ENCODE results near the gene TNFRSF9.

The TNFRSF9 gene

GRCh38 chr1:7943251-7943650, 2.6 kb upstream of the TNFRSF9 start:
- Histone ChIP-seq H3K4me1 (ENCODE audit: insufficient read depth, poor library complexity, severe bottlenecking) (peaks cover 9% of the 10 kb centered on the region), H3K9me3 (ENCODE audit: severe bottlenecking) (no peaks in the 10 kb centered on the region), H3K4me3 (ENCODE audit: severe bottlenecking) (no peak overlapping the region), H3K36me3 (ENCODE audit: low read depth) (no peaks in the 10 kb centered on the region), H3K27me3 (ENCODE audit: insufficient read depth, poor library complexity, severe bottlenecking) (peaks cover 13% of the 10 kb centered on the region), H3K27ac (ENCODE audit: poor library complexity, severe bottlenecking) (no peak overlapping the region)
- DNase-seq (ENCODE audit: low spot score) (no peak), ATAC-seq (ENCODE audit: low read depth) (no peak)
- TF ChIP-seq CTCF (IDR thresholded peaks at IDR 0.05; ENCODE audit: poor library complexity, severe bottlenecking): no peak

GRCh38 chr1:7942214-7942921, 1.7 kb upstream of the TNFRSF9 start:
- DNase-seq (ENCODE audit: low spot score): no peak
- Histone ChIP-seq H3K36me3 (ENCODE audit: low read depth) (no peaks in the 10 kb centered on the region), H3K4me3 (ENCODE audit: severe bottlenecking) (no peak overlapping the region), H3K4me1 (ENCODE audit: insufficient read depth, poor library complexity, severe bottlenecking) (peaks cover 9% of the 10 kb centered on the region), H3K9me3 (ENCODE audit: severe bottlenecking) (no peaks in the 10 kb centered on the region), H3K27ac (ENCODE audit: poor library complexity, severe bottlenecking) (no peak overlapping the region), H3K27me3 (ENCODE audit: insufficient read depth, poor library complexity, severe bottlenecking) (peaks cover 13% of the 10 kb centered on the region)
- peak; percentile 57 for ATAC-seq (ENCODE audit: low read depth)
- TF ChIP-seq CTCF (IDR thresholded peaks at IDR 0.05; ENCODE audit: poor library complexity, severe bottlenecking): peak; percentile 22

GRCh38 chr1:7941437-7941793, 776 bp upstream of the TNFRSF9 start:
- DNase-seq (ENCODE audit: low spot score): no peak
- Histone ChIP-seq H3K27me3 (ENCODE audit: insufficient read depth, poor library complexity, severe bottlenecking) (peaks cover 13% of the 10 kb centered on the region), H3K36me3 (ENCODE audit: low read depth) (no peaks in the 10 kb centered on the region), H3K9me3 (ENCODE audit: severe bottlenecking) (no peaks in the 10 kb centered on the region), H3K27ac (ENCODE audit: poor library complexity, severe bottlenecking) (no peak overlapping the region), H3K4me1 (ENCODE audit: insufficient read depth, poor library complexity, severe bottlenecking) (peaks cover 9% of the 10 kb centered on the region), H3K4me3 (ENCODE audit: severe bottlenecking) (no peak overlapping the region)
- ATAC-seq (ENCODE audit: low read depth): no peak
- no peak for TF ChIP-seq CTCF (IDR thresholded peaks at IDR 0.05; ENCODE audit: poor library complexity, severe bottlenecking)

DNA sequence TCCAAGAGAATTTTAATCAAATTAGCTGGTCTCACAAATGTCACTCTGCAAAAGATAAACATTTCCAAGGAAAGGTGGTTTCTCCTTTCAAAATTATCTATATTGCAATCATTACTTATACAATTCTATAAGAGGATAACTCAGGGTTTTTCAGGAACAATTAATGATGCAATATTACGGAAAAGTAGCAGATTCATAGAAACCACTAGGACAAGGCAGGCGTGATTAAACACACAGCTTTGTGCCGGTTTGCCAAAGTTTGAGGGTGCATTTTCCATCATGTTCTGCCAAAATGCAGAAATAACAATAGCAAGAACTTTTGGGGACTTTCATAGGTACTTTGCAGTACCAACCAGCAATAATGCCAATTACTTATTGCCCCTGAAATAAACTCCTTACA, 605 bp downstream of the TNFRSF9 start:
- no peaks in the 10 kb centered on the region for H3K36me3 ChIP-seq (ENCODE audit: low read depth)
- no peak overlapping the region for H3K4me3 ChIP-seq (ENCODE audit: severe bottlenecking)
- H3K27ac ChIP-seq (ENCODE audit: poor library complexity, severe bottlenecking): no peak overlapping the region
- H3K4me1 ChIP-seq (ENCODE audit: insufficient read depth, poor library complexity, severe bottlenecking): peaks cover 9% of the 10 kb centered on the region
- DNase-seq (ENCODE audit: low spot score): no peak
- no peak for TF ChIP-seq CTCF (IDR thresholded peaks at IDR 0.05; ENCODE audit: poor library complexity, severe bottlenecking)
- ATAC-seq (ENCODE audit: low read depth): no peak
- H3K9me3 ChIP-seq (ENCODE audit: severe bottlenecking): no peaks in the 10 kb centered on the region
- H3K27me3 ChIP-seq (ENCODE audit: insufficient read depth, poor library complexity, severe bottlenecking): peaks cover 13% of the 10 kb centered on the region

- DNase-seq (ENCODE audit: low spot score) (no peak), ATAC-seq (ENCODE audit: low read depth) (no peak)
- no peaks in the 10 kb centered on the region for H3K36me3 ChIP-seq (ENCODE audit: low read depth)
- peaks cover 9% of the 10 kb centered on the region for H3K4me1 ChIP-seq (ENCODE audit: insufficient read depth, poor library complexity, severe bottlenecking)
- no peak overlapping the region for H3K4me3 ChIP-seq (ENCODE audit: severe bottlenecking)
- no peaks in the 10 kb centered on the region for H3K9me3 ChIP-seq (ENCODE audit: severe bottlenecking)
- H3K27ac ChIP-seq (ENCODE audit: poor library complexity, severe bottlenecking): no peak overlapping the region
- H3K27me3 ChIP-seq (ENCODE audit: insufficient read depth, poor library complexity, severe bottlenecking): peaks cover 11% of the 10 kb centered on the region
- TF ChIP-seq CTCF (IDR thresholded peaks at IDR 0.05; ENCODE audit: poor library complexity, severe bottlenecking): no peak
Observed at GRCh38 chr1:7938070-7938469, 2.6 kb downstream of the TNFRSF9 start.

Data from RWPE2 (cell line).